Activated CD4-positive, alpha-beta T cell treated with anti-CD3 and anti-CD28 coated beads for 1 hour (primary cell): ENCODE measurements around the gene SCN1A.
"Not testable (repeated sequence)": the region's sequence is repeated elsewhere in the genome, so short reads cannot be mapped to it uniquely, and the experiment has no call there.

Source experiments
- DNase-seq: peaks from one replicate; pipeline ENCODE4 v3.0.0-alpha.2; 2020

Gene SCN1A

DNA sequence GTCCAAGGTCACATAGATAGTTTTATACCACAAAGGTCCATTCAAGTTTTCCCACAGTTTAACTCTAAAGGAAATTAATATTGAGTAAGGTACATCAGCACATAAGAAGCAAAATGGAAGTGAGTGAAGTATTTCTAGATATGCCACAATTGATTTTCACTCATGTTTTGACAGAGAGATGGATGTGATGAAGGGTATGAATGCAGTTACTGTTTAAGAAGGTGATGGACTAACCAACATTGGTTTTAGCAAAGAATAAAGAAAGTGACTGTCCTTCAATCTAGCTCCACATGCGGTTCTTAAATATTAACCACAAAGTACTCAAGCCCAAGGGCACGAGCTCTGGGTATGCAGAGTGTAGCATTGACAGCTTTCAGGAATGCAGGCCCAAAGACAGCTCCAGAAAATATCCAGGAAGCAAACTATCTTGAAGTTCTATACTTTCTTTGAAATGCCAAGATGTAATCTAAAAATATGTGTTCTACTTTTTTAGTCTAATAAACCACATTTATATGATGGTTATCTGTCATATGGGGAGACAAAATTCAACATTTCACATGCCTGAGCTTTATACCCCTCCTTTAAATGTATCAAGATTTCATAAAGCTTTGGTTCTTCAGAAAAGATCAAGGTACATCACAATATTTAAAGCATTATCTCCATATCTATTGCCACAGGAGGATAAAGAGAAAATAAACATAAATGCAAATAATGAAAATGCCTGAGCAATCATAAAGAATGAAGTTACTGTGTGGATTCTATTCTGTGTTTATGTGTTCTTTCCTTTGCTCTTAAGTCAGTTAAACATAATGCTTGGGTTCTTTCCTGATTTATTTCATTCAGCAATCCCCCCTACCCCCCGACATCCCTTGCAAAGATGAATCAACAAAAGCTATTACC is 6.7 kb upstream of the SCN1A start:
- no peak for DNase-seq

DNA sequence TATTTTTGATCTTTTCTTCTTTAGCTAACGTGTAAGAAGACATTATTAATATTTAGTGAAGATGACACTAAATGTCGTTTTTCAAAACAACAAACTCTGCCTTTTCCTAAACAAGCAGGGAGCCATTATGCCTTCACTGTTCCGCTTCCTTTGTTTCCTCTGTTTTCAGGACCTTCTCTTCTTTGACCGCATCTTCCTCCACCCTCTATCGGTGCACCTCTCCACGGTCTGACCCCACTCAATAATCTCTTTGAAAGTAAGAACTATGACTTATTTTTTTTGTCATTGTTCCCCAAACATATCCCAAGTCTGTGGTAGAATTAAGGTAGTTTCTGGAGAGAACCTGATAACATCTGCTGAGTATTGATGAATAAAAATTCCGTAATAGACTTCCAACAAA is 5.8 kb upstream of the SCN1A start:
- DNase-seq, result no peak

GRCh38 chr2:166128156-166128505 is 311 bp upstream of the SCN1A start:
- no peak for DNase-seq

DNA sequence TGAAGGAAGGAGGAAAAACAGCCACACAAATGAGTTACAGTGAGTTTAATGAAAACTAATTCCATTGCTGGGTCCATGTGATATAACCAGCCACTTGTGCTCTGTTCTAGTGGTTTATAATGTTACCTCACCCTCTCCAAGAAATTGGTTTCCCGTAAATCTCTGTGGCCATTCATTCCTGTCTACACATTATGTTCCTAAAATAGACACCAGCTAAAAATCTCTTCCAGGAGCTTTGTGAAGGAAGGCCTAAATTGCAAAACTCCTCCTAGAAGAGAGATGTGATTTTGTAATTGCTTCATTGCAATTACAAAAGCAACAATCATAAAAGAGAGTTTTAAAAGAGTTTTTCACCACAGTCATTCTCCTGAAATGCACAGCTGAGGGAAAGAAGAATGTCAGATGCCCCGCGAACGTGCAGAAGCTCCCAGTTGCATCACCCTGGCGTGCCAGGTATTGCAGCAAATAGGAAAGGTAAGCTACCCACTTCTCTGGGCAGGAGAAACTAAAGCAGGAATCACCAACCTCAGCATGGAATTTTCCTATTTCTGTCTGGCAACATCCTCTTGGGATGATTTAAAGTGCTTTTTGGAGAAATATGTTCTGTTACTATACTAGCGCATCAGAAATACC is 1.7 kb downstream of the SCN1A start:
- no peak for DNase-seq

GRCh38 chr2:166125557-166125956 is 2.3 kb downstream of the SCN1A start:
- DNase-seq, result no peak

GRCh38 chr2:166118180-166118579 is 9.6 kb downstream of the SCN1A start:
- DNase-seq, result no peak

DNA sequence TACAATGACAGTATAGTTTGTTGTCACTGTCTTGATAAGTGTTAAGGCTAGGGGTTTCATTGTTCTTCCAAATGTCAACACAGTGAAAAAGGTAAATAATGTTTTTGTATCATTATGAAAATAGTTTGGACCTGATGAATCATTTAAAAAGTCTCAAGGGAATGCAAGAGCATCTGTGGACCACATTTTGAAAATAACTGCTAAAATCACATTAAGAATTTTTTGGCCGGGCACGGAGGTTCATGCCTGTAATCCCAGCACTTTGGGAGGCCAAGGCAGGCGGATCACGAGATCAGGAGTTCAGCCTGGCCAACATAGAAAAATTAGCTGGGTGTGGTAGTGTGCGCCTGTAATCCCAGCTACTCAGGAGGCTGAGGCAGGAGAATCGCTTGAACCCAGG is 10.3 kb downstream of the SCN1A start:
- no peak for DNase-seq

GRCh38 chr2:166115589-166115988 is 12.2 kb downstream of the SCN1A start:
- no peak for DNase-seq

DNA sequence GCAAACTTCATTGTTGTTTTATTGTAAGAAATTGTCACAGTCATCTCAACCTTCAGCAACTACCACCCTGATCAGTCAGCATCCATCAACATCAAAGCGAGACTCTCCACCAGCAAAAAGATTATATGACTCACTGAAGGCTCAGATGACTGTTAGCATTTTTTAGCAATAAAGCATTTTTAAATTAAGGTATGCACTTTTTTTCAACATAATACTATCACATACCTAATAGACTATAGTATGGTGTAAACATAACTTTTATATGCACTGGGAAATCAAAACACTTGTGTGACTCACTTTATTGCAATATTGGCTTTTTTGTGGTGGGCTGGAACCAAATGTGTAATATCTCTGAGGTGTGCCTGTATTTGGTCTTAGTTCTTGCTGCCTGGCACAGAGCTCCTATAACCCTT is 15.6 kb downstream of the SCN1A start:
- DNase-seq, result no peak

- no peak for DNase-seq
Observed at GRCh38 chr2:166106431-166107015, 21.3 kb downstream of the SCN1A start.

DNA sequence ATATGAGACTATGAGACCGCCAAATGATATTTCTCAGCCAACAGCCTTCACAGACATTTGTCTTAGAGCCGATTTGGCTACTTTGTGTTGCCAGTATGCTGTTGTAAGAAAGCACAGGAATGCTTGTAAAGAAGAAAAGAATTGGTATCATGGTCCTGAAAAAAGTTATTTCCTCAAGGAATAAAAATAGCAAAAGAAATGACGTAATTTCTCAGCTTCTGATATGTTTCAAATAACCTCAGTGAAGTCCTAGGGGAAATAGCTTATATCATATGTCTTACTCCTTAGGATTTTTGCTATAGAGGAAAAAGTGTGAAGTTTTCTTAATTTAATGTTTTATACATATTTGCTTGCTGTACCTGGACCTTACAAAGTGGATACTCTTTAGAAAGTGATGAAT is 23.0 kb downstream of the SCN1A start:
- DNase-seq, result no peak

- DNase-seq, result no peak
Observed at GRCh38 chr2:166104084-166104483, 23.7 kb downstream of the SCN1A start.

DNA sequence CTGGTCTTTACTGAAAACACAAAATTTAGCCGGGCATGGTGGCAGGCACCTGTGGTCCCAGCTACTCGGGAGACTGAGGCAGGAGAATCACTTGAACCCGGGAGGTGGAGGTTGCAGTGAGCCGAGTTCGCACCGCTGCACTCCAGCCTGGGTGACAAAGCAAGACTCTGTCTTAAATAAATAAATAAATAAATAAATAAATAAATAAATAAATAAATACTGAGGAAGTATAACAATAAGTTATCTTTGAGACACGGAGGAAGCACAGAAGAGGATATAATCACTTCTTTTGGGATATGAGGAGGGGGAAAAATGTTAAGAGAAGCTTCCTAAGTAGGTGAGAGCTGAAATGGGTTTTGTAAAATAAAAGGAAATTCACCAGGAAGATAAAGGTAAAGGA is 24.5 kb downstream of the SCN1A start:
- DNase-seq, result not testable (repeated sequence)

GRCh38 chr2:166094325-166094724 is 33.5 kb downstream of the SCN1A start:
- DNase-seq, result no peak

GRCh38 chr2:166092889-166093288 is 34.9 kb downstream of the SCN1A start:
- DNase-seq, result no peak

- DNase-seq, result no peak
Observed at GRCh38 chr2:166091439-166091838, 36.4 kb downstream of the SCN1A start.

DNA sequence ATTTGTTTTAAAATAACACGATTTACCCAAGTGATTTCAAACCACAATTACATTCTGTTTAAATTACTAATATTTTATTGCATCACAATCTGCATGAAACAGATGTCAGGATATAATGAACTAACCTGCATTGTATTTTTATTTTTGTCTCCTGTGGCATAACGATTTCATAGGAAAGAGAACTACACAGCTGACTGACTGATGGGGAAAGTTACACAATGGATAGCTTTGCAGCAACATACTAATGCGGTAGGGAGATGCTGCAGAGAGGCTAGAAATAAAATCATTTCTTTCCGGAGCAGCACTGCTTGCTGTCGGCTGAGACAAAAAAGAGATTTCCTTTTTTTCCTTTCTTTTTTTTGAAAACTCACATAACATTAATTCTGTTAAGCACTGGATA is 36.9 kb downstream of the SCN1A start:
- no peak for DNase-seq

GRCh38 chr2:166090346-166090745 is 37.5 kb downstream of the SCN1A start:
- no peak for DNase-seq

DNA sequence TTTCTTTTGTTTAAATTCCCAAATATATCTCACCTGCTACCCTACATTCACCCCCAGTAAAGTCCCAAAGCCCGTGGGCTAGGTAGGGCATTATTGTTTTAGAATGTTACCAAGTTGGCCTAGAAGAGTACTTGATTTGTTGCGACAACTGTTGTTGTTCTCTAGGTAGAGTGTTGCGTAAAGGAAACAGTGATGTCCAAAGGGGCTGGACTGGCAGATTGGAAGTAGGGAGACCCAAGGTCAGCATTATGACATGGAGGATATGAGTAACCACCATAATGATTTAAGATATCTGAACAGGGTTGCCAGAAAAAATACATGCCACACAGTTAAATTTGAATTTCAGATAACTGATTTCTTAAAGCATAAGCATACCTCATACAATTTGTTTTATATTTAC is 39.2 kb downstream of the SCN1A start:
- no peak for DNase-seq

DNA sequence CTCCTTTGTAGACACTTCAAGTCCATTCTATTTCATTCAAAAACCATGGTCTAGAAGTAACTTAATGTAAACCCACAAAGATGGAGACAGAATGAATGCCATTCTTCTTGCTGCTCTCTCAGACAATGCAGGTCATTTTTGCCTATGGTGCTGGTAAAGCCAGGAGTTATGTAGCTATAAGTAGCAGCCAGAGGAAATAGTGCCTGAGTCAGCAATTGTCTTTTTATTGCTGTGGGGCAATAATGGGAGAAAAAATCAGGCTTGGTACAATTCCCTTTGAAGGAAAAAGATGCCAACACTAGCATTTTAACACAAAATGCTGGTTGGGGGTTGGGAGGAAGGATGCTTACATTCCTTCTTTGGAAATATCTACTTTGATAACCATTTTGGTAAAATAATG is 43.5 kb downstream of the SCN1A start:
- no peak for DNase-seq

GRCh38 chr2:166082736-166083135 is 45.1 kb downstream of the SCN1A start:
- DNase-seq, result no peak

GRCh38 chr2:166081852-166082251 is 46.0 kb downstream of the SCN1A start:
- no peak for DNase-seq

GRCh38 chr2:166081131-166081632 is 46.6 kb downstream of the SCN1A start:
- DNase-seq, result no peak

GRCh38 chr2:166074430-166074829 is 53.4 kb downstream of the SCN1A start:
- DNase-seq, result no peak
